Measurements from ENCODE around the gene PHETA1.

PHETA1 gene

GRCh38 chr12:111319600-111320257 is 49.2 kb downstream of the PHETA1 start:
- no peak for DNase-seq

GRCh38 chr12:111318450-111318849 is 50.4 kb downstream of the PHETA1 start:
- no peak for DNase-seq

- DNase-seq = no peak
Observed at GRCh38 chr12:111316671-111317070, 52.2 kb downstream of the PHETA1 start.

GRCh38 chr12:111314953-111315539 is 53.8 kb downstream of the PHETA1 start:
- DNase-seq = no peak

- DNase-seq = no peak
Observed at GRCh38 chr12:111313833-111314259, 55.0 kb downstream of the PHETA1 start.

GRCh38 chr12:111312708-111313107 is 56.2 kb downstream of the PHETA1 start:
- no peak for DNase-seq

GRCh38 chr12:111312016-111312415 is 56.9 kb downstream of the PHETA1 start:
- DNase-seq = no peak

GRCh38 chr12:111311011-111311410 is 57.9 kb downstream of the PHETA1 start:
- no peak for DNase-seq

Data from NCI-H1048 (cell line).